NCI-H1417 treated with DMSO at 0.1 percent for 48 hours (cell line): ENCODE measurements around the gene RPL29.
"Not testable (repeated sequence)": the region's sequence is repeated elsewhere in the genome, so short reads cannot be mapped to it uniquely, and the experiment has no call there.

Experiments
- DNase-seq: peaks from one replicate; lab custom pipeline; 2025; lab: John Stamatoyannopoulos, UW

The RPL29 gene

DNA sequence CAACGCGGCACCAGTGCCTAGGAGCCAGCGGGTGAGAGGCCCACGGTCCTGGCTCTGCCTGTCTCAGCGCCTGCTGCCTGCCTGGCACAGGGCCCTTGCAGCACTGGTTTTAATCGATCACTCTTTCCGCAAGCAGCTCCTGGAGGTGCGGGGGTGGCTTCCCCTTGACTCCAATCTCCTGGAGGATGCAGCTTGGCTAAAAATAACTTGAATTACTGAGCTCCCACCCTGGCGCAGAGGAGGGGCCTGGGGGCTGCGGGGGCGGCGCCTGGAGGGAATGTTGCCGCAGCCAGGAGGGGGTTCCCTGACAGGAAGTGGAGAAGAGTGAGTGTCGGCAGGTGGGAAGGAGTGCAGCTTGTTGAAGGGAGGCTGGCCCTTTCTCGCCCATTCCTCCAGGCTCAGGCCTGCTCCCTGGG is 9.9 kb upstream of the RPL29 start:
- DNase-seq = peak; percentile 46

DNA sequence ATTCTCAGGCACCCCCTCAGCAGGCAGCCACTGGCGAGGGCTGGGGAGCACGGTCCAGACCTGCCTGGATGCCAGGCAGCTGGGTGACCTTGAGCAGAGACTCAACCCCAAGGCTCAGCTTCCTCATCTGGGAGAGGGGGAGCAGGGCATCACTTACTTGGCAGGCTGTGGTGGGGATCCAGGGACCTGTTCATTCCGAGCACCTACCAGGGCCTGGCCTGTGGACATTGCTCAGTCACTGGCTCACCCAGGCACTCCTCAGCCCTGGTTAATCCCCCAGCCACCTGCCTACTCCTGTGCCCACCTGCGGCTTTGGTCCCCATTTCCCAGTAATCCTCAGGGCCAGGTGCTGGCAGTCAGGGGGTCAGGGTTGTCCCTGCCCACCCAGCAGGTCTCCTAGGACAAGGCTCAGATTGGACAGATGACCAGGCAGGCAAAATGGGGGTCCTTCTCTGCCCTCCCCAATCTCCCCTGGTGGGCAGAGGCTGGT is 9.3 kb upstream of the RPL29 start:
- no peak for DNase-seq

- no peak for DNase-seq
Measured at GRCh38 chr3:52004163-52004787, 8.6 kb upstream of the RPL29 start.

DNA sequence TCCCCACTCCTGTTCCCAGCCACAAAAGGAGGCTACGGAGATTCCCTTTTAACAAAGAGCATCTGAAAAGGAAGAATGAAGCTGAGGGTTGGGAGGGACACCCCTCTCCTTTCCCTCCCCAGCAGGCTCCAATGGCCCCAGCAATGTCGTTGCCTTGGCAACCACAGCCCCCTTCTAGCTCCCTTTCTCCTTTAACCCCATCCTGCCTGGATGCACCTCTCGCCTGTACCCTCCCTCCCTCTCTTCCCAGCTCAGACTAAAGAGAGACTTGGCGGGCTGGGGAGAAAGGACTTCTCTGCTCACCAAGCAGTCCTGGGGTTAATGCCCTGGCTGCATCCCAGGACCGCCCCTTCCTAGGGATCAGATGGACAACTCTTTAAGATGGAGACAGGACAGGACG is 7.1 kb upstream of the RPL29 start:
- no peak for DNase-seq

DNA sequence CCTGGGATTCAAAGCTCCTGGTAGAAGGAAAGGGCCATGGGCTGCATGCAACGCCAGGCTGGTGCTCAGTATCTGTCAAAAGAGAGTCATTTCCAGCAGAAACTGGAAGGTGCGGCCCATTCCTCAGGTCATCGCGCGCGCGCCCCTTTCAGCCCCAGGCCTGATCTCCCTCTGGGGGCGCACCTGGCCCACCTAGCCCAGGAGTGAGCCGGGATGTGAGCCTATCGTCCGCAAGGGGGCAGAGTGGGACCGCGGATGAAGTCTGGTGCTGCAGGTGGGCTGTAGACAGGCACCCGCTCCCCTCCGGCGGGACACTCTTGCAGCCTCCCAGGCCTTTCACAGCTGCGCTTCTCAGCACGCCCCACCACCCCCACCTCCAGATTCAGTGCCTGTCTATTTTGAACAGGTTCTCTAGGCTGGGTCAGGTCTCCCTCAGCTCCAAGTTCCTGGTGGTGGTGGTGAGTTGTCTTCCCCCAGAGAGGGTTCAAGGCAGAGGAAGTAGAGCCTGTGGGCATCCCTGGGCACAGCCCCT is 5.8 kb upstream of the RPL29 start:
- DNase-seq = no peak

GRCh38 chr3:51999846-52000245 is 4.2 kb upstream of the RPL29 start:
- DNase-seq = no peak

DNA sequence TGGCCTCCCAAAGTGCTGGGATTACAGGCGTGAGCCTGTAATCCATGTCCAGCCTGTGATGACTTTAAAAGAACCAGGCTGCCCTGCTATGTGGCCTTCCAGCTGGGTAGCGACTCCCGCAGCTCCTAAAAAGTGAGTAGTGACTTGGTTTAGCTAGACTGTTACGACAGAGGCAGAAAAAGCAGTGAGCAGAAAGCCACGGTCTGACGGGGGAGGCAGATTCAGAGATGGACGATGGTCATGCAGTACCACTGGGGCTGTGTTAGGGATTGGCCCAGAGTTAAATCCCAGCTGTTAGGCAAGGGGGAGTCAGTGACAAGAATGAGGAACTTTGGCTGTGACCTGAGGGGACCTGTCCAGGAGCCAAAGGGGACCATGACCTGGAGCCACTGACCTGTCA is 3.1 kb upstream of the RPL29 start:
- DNase-seq = no peak

DNA sequence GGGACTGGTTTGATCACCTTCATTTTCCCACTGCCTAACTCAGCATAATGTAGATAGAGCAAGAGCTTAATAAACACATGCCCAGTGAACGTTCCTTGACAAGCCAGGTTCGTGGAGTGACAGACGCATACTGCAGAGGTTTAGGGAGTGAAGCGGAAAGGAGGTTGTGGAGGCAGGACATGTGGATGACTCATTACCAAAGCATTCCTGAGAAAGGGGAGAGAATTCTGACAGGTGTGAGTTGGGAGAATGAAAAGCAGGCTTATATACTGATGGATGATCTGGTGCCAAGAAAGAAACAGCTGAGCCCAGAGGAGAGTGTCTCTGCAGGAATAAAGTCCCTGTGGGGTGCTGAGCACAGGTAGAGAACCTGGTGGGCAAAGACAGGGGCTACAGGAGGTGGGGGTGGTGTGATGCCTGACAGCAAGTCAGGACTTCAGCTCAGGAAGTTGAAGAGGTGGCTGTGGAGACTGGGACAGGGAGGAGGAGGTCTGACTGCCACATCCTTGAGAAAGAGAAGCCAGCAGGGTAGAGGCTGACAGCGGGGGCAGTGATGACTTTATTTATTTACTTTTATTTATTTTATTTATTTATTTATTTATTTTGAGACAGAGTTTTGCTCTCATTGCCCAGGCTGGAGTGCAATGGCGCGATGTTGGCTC is 2.4 kb upstream of the RPL29 start:
- no peak for DNase-seq

- no peak for DNase-seq
Measured at GRCh38 chr3:51997172-51997571, 1.5 kb upstream of the RPL29 start.

- no peak for DNase-seq
Measured at GRCh38 chr3:51994530-51994929, 1.2 kb downstream of the RPL29 start.

- not testable (repeated sequence) for DNase-seq
Measured at GRCh38 chr3:51993657-51994056, 2.0 kb downstream of the RPL29 start.

DNA sequence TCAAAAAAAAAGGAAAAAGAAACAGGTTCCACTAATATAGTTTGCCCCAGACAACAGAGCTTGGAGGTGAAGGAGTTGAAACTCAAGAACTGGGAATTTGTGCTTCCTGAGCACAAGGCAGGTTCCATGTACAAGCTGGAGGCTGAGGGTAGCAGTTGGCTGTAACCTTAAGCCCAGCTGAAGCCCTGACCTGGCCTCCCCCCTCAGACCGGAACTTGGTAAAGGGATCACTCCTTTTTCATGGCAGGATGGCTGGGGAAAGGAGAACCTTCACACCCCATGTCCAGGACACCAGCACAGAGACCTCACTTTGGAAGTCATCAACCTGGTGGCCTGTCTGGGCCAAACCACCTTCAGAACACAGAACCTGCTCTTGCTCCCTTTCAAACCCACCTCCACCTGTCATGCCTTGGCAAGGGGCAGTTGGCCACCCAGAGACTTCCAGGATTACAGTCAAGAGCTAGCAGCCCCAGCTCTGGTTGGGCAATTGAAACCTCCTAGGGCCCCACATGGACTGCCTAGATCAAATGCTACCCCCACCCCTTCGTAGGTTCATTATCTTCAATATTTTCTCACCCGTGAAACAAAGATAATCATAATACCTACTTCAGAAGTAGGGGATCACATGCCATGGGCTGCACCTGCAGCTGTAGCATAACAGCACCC is 3.5 kb downstream of the RPL29 start:
- no peak for DNase-seq

DNA sequence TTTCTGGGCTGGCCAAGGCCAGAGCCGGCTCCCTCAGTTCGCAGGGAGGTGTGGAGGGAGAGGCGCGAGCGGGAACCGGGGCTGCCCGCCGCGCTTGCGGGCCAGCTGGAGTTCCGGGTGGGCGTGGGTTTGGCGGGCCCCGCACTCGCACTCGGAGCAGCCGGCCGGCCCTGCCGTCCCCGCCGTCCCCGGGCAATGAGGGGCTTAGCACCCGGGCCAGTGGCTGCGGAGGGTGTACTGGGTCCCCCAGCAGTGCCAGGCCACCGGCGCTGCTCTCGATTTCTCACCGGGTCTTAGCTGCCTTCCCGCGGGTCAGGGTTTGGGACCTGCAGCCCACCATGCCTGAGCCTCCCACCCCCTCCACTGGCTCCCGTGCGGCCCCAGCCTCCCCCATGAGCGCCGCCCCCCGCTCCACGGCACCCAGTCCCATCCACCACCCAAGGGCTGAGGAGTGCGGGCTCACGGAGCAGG is 5.2 kb downstream of the RPL29 start:
- DNase-seq = not testable (repeated sequence)

DNA sequence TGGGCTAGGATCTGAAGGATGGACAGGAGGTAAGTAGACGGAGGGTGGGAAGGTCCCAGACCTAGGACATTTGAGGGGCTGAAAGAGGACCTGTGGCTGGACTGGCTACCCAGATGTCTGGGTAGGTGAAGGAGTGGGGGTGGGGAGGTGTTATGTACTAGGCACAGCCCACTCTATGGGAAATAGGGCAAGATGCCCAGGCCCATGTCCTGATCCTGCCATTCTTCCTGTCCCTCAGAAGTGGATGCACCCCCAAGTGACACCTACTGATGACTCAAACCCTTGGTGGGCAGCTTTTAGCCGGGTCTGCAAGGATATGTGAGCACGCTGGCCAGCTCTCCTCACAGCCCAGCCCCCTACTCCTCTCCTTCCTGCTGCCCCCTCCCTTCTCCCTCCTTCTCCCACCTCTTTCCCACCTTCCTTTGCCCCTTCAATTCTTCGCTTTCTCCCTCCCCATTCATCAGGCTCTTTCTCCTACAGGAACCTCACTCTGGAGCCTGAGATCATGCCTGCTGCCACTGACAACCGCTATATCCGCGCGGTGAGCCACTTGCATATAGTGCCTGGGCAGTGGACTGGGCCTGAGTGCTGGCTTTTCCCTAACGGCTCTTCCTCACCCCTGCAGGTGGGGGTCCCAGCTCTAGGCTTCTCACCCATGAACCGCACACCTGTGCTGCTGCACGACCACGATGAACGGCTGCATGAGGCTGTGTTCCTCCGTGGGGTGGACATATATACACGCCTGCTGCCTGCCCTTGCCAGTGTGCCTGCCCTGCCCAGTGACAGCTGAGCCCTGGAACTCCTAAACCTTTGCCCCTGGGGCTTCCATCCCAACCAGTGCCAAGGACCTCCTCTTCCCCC is 7.2 kb downstream of the RPL29 start:
- no peak for DNase-seq

- DNase-seq = no peak
Measured at GRCh38 chr3:51987568-51987967, 8.1 kb downstream of the RPL29 start.

- DNase-seq = no peak
Measured at GRCh38 chr3:51986010-51986947, 9.4 kb downstream of the RPL29 start.

GRCh38 chr3:51985063-51985462 is 10.6 kb downstream of the RPL29 start:
- DNase-seq = no peak

DNA sequence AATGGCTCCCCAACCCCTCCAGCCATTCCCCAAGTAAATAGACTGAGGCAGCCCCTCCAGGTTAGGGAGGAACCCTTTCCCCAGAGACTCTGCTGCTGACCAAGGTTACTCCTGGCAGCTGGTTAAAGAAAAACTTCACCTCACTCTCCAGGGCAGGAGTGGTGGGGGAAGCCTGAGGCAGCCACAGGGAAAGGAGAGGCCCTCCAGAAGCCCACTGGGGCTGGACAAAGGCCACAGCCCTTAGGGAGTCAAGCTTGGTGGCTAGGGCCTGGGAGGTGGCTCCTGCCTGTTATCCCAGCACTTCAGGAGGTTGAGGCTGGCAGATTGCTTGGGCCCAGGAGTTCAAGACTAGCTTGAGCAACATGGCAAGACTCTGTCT is 11.4 kb downstream of the RPL29 start:
- DNase-seq = no peak

GRCh38 chr3:51983578-51984268 is 12.0 kb downstream of the RPL29 start:
- DNase-seq = no peak
